HL-60 (cell line): ENCODE data around the gene ZBTB7B.

ENCODE experiments used
- POLR2AphosphoS5 ChIP-seq: IDR thresholded peaks from 2 replicates; pipeline ENCODE4 v1.6.1; 2012; ENCODE audit warnings: low read depth
- TF ChIP-seq, protein P1 (sequence below): IDR thresholded peaks from one replicate; pipeline ENCODE4 v1.5.1; 2011; ENCODE audit warnings: low read length, control low read depth, inconsistent platforms; ENCODE audit not compliant: insufficient read depth

DNA sequence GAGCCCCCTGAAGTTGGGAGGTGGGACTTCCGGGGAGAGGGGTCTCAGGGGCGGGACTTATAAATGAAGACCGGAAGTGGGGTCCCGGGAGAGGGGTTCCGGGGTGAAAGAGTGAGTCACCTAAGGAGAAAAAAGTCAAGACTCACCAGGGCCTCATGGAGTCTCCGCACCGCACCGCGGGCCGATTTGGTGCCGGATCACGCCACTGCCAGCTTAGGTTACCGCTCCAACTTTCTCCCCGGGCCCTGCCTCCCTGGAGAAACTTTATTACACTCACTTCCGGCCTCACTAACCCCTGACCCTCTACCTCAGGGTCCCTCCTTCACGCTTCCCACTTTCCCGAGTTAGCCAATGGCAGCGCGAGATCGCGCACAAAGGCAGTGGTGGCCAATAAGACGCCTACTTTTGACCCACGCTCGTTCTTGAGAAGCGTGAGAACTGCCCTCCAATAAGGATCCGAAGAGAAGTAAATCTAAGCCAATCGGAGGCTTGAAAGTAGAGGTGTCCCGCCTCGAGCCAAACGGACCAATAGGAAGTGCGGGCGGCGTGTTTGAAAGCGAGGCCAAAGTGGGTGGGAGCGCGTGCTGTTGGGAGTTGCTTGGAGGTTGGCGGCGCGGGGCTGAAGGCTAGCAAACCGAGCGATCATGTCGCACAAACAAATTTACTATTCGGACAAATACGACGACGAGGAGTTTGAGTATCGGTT, 28.3 kb upstream of the ZBTB7B start, which contains the start of gene CKS1B:
- TF ChIP-seq, protein P1, sequence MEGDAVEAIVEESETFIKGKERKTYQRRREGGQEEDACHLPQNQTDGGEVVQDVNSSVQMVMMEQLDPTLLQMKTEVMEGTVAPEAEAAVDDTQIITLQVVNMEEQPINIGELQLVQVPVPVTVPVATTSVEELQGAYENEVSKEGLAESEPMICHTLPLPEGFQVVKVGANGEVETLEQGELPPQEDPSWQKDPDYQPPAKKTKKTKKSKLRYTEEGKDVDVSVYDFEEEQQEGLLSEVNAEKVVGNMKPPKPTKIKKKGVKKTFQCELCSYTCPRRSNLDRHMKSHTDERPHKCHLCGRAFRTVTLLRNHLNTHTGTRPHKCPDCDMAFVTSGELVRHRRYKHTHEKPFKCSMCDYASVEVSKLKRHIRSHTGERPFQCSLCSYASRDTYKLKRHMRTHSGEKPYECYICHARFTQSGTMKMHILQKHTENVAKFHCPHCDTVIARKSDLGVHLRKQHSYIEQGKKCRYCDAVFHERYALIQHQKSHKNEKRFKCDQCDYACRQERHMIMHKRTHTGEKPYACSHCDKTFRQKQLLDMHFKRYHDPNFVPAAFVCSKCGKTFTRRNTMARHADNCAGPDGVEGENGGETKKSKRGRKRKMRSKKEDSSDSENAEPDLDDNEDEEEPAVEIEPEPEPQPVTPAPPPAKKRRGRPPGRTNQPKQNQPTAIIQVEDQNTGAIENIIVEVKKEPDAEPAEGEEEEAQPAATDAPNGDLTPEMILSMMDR: no peak
- peak; percentile 96 for TF ChIP-seq POLR2AphosphoS5
